SW480 (cell line): Measurements from ENCODE around the gene TRAPPC10.
"Not testable (repeated sequence)": the region's sequence is repeated elsewhere in the genome, so short reads cannot be mapped to it uniquely, and the experiment has no call there.

Experiments
- DNase-seq: peaks from one replicate; pipeline ENCODE4 v3.0.0-alpha.2; 2016; ENCODE audit warnings: low spot score

TRAPPC10 gene

DNA sequence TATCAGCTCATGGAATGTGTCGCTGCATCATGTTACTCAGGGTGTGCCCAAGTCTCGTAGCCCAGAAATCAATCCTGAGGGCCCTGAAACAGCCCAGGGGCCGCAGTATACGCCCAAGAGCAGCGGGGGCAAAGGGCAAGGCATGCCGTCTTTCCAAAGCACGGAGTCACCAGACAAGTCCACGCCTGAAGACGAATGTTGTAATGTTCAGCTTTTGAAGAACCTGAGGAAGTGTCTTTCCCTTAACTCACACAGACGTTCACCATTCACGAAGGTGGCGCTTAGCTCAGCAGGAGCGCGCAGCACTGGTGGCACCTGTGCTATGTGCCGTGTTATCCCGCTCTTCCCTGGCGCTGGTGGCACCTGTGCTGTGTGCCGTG lies 76.3 kb downstream of the TRAPPC10 start:
- no peak for DNase-seq

DNA sequence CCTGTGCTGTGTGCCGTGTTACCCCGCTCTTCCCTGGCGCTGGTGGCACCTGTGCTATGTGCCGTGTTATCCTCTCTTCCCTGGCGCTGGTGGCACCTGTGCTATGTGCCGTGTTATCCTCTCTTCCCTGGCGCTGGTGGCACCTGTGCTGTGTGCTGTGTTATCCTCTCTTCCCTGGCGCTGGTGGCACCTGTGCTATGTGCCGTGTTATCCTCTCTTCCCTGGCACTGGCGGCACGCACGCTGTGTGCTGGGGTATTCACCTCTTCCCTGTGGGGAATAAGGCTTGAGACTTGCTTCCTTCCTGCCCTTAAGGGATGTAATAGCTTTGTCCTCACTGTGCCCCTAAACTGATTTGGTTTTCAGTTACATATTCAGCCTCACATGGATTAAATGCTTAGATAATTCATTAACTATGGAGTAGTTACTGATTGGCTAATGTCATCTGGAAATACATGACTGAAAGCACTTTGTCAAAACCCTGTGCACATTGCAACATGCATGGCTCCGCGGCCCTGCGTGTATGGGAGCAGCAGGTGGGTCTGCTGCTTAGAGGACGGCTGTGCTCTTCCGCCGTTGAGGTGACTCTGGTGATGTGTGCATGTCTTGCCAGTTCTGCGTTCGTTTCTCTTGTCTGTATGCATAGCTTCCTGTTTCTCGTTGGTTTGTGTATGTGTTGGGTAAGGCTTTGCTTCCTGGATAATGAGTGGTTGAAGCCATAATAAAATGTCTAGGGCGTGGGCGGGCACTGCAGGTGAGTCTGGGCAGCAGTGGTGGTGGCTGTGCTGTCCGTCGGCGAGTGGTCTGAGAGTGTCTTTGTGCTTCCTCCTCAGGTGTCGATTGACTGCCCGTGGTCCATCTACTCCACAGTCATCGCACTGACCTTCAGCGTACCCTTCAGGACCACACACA lies 77.1 kb downstream of the TRAPPC10 start:
- peak; percentile 82 for DNase-seq

- DNase-seq: peak; percentile 76
These were observed 78.2 kb downstream of the TRAPPC10 start for GRCh38 chr21:44090325-44090724.

DNA sequence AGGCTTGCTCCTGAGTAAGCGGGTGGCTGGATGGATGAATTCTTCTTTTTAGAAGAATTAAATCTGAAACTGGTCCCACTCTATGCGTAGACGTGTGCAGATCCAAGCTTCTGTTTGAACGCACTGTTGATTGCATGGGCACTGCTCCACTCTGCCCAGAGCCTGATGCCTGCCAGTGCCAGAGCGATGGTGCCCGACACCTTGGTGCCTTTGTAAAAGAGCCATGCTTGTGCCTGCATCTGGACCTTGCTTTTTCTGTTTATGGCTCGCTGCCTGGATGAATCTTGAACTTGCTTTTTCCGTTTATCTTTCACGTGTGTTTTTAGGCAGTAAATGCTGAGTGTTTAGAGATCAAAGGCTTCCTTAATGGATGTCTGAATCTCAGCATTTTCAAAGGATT lies 80.1 kb downstream of the TRAPPC10 start:
- no peak for DNase-seq

DNA sequence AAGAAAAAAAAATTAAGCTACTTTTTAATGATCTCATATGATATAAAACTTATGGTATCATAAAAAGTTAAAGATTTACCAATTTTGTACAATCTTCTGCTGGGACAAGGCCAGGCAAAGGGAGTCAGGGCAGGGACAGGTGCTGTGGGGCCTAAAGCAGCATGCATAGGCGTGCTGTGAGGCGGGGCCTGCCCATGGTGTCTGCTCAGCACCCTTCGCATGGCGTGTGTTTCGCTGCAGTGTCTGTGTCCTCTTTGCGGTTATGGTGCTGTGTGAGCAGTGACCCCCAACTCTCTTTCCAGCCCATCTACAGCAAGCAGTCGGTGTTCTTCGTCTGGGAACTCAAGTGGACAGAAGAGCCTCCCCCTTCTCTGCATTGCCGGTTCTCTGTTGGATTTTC lies 81.7 kb downstream of the TRAPPC10 start:
- no peak for DNase-seq

DNA sequence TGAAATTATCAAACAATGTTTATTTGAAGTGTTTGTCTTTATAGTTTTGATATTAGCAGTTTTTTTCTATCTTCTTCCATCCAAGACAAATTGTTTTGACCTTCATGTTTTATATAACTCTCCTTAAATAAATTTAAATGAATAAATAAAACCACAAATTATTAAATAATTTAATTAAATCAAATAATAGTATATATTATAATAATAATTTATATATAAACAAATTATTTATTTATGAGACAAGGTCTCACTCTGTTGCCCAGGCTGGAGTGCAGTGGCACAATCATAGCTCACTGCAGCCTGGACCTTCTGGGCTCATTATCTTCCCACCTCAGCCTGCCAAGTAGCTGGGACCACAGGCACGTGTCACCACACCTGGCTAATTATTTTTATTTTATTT lies 82.7 kb downstream of the TRAPPC10 start:
- DNase-seq: no peak

DNA sequence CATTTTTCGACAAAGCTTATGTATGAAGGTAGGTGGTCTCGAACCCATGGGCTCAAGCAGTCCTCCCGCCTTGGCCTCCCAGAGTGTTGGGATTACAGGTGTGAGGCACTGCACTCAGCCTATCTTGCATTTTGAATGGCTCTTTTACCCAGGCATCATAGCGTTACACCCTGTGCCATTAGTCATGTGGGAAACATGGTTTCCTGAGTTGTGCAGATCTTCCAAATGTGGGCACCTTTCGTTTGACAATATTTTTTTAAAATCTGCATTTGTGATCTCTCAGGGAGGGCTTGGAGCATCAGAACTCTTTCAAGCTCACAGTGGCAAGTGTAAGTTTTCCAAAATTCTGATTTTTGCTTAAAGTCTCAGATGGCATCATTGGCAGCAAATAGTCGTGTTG lies 86.4 kb downstream of the TRAPPC10 start:
- DNase-seq: not testable (repeated sequence)

- DNase-seq: not testable (repeated sequence)
These were observed 86.9 kb downstream of the TRAPPC10 start for GRCh38 chr21:44098964-44099363.

- not testable (repeated sequence) for DNase-seq
These were observed 95.0 kb downstream of the TRAPPC10 start, which contains the start of gene PWP2 for GRCh38 chr21:44107026-44107501. Gene PWP2 (plus strand): TSS chr21:44107399. CDS start chr21:44107417, 18 bp downstream.

- not testable (repeated sequence) for DNase-seq
These were observed 95.5 kb downstream of the TRAPPC10 start for GRCh38 chr21:44107589-44107988.

GRCh38 chr21:44113702-44114371 lies 101.7 kb downstream of the TRAPPC10 start:
- DNase-seq: not testable (repeated sequence)

GRCh38 chr21:44122131-44122530 lies 110.0 kb downstream of the TRAPPC10 start:
- DNase-seq: not testable (repeated sequence)

DNA sequence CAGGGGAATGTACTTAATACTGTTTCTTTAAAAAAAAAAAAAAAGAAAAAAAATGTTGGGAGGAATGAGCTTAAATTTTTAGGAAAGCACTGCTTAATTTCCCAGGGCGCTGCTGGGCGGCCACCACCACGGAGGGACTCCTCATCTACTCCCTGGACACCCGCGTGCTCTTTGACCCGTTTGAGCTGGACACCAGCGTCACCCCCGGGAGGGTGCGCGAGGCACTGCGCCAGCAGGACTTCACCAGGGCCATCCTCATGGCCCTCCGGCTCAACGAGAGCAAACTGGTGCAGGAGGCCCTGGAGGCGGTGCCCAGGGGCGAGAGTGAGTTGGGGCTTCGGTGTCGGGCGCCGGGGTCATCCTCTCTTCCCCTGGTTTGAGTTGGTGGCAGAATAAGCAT lies 115.7 kb downstream of the TRAPPC10 start:
- not testable (repeated sequence) for DNase-seq

DNA sequence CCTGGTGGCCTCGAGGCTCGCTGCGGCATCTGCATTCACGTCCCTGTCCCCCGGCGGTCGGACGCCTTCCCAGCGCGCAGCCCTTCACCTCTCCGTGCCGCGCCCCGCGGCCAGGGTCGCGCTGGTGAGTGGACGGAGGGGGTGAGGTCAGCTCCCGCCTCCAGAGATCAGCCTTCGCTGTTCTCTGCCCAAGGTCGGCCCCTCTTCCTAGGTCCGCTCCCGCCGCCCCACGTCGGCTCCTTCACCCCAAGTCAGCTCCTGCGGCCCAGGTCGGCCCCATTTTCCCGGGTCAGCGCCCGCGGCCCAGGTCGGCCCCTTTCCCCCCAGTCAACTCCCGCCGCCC lies 121.6 kb downstream of the TRAPPC10 start:
- DNase-seq: not testable (repeated sequence)

- DNase-seq: not testable (repeated sequence)
These were observed 122.6 kb downstream of the TRAPPC10 start for GRCh38 chr21:44134732-44135131.

GRCh38 chr21:44138039-44138438 lies 125.9 kb downstream of the TRAPPC10 start:
- not testable (repeated sequence) for DNase-seq

GRCh38 chr21:44139787-44140551 lies 127.9 kb downstream of the TRAPPC10 start:
- not testable (repeated sequence) for DNase-seq

- DNase-seq: not testable (repeated sequence)
These were observed 128.4 kb downstream of the TRAPPC10 start for GRCh38 chr21:44140552-44140932.

GRCh38 chr21:44142470-44142869 lies 130.4 kb downstream of the TRAPPC10 start:
- DNase-seq: not testable (repeated sequence)

GRCh38 chr21:44143380-44143779 lies 131.3 kb downstream of the TRAPPC10 start:
- DNase-seq: not testable (repeated sequence)

DNA sequence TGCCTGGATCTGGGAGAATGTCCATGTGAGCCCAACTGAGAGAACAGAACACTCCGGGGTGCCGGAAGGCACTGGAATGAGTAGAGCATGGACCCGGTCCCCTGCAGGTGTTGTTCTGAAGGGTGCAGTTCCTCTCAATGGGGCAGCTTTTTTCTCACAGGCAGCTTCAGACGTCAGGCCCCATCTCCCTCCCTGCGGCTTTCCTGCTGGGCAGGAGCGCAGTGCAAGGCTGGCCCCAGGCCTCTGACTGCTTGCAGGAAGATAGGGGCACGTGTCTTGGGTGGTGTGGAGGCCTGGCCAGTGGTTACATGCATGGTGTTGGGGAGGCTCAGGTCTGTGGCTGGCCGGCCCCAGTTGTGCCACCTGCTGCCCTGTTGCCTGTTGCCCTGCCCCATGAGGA lies 131.9 kb downstream of the TRAPPC10 start:
- not testable (repeated sequence) for DNase-seq
